ENCODE results near the gene AKNA.
A peak's percentile ranks its signal among the peaks of the same experiment; 100 is the strongest.

The AKNA gene

DNA sequence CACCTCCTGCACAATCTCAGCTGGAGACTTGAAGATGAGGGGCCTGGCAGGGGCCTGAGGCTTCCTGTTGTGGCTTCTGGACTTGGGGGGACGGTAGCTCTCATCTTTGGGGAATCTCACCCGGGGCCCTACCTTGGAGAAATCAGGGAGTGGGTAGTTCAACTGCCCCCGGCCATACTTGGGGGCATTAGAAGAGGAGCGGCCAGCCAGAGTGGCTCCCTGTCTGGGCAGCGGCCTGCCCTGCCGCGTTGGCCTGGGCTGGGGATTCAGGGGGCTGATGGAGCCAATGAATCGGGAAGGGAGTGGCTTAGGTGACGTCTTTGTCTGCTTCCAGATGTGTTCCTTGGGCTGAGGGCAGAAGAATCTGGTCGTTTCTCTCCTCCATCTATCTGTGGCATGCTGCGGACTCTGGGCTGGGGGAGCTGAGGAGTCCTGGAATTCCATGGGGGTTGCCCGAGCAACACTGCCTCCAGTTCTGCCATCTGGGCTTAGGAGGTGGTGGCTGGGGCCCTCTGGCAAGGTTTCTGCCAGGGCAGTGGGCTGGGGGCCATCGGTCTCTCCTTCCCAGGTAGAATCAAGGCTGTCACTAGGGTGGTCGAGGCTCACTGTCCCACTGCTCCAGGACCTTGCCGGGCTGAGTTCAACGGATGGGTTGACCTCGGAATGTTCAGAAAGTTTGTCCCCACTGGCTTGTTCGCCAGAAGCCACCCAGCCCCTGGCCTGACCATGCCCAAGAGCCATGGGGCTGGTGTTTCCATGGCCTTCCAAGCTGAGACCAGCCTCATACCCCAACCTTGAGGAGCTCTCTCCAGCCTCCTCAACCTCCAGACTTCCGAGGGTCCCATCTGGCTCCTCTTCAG lies 11.0 kb downstream of the AKNA start:
- no peak for DNase-seq

DNA sequence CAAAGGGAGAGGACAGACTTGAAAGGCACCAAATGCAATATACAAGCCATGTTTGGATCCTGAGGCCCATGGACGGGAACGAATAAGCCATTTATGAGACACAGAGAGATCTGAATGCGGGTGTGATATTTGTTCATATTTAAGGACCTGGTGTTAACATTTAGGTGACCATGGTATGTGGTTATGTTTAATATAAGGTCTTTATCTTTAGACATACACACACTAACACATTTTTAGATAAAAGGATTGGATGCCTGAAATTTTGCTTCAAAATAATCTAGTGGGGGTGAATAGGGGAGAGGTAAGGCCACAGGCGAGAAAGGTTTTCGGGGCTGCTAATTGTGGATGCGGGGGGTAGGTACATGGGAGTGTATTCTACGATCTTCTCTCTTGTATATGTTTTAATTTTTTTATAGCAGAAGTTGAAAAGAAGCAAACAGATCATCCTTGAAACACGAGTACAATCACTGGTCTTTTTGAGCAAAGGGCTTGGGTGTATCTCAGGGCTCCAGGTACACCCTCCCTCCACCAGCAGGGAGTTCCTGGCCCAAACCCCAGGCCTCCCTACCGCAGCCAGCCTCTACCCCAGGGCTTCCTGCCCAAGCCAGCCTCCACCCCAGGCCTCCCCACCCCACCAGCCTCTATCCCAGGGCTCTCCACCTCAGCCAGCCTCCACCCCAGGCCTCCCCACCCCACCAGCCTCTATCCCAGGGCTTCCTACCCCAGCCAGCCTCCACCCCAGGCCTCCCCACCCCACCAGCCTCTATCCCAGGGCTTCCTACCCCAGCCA lies 12.2 kb downstream of the AKNA start:
- no peak for DNase-seq

DNA sequence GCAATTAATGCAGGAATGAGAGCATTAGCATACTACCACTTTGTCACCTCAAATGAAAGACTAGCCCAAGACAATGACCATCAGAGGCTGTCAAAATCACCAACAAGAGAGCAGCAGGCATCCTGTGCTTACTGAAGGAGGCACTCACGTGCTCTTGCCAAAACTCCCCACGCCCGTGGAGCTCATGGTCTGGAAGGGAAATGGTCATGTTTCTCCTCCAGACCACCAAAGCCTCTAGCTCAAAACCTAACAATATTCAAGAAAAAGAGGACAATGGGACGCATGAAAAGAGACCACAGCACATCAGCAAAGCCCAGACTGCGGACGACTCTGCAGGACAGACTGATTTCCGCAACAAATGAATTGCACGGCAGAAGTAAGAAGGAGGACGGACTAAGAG lies 12.8 kb downstream of the AKNA start:
- peak in 1 of 4 experiments; percentile 38 for DNase-seq

DNA sequence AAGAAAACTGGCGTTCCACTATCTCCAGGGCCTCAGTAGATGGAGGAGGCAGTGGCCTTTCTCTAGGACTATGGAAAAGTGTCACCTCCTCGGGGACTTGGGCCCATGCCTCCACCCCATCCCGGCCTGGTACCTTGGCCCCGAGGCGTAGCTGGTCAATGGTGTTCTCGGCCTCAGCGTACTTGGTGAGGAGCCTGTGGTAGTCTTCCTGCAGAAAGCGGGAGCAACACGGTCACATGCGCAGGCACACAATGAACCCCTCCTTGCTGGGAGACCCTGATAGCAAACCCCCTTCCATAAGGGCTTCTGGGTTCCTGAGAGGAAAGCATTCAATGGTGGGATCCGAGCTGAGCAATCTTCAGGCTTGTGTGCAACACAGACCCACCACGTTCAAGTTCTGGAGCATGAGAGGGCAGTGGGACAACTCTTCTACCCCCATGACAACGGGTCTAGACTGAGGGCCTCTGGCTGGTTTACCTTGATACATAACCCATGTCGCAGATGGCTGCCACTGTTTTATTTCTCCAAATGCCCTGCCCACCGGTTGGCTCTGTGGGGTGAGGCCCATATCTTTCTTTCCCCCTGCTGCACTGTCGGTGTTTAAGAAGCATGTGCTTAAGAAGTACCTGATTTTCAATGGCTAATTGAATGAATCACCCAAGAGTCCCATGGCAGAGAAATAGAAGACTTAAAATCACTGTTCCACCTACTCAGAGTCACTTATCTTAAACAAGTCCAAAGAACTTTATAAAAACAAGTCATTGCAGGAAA lies 13.6 kb downstream of the AKNA start:
- DNase-seq, result no peak

DNA sequence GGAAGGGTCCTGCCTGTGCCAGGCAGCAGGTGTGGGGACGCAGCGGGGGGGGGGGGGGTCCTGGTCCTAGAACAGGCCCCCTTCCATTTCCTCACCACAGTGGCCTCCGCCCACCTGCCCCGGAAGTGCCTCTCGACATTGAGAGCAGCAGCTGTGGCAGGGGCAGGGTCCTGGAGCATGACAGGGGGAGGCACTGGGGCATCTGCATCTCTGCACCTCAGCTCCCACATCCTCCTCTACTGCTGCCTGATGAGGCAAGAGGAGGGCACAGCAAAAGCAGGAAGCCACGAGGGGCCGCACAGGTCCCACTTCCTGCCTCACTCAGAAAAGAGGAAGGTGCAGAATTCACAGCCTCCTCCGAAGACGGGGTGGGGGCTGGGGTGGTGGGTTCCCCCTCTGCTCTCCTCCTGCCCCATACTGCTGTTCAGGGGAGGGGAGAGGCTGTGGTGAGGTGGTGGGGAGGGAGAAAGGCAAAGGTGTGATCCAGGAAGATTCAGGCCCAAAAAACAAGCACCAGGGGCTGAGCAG lies 14.8 kb downstream of the AKNA start:
- peak; percentile 85 to 95 (median 94) for DNase-seq

DNA sequence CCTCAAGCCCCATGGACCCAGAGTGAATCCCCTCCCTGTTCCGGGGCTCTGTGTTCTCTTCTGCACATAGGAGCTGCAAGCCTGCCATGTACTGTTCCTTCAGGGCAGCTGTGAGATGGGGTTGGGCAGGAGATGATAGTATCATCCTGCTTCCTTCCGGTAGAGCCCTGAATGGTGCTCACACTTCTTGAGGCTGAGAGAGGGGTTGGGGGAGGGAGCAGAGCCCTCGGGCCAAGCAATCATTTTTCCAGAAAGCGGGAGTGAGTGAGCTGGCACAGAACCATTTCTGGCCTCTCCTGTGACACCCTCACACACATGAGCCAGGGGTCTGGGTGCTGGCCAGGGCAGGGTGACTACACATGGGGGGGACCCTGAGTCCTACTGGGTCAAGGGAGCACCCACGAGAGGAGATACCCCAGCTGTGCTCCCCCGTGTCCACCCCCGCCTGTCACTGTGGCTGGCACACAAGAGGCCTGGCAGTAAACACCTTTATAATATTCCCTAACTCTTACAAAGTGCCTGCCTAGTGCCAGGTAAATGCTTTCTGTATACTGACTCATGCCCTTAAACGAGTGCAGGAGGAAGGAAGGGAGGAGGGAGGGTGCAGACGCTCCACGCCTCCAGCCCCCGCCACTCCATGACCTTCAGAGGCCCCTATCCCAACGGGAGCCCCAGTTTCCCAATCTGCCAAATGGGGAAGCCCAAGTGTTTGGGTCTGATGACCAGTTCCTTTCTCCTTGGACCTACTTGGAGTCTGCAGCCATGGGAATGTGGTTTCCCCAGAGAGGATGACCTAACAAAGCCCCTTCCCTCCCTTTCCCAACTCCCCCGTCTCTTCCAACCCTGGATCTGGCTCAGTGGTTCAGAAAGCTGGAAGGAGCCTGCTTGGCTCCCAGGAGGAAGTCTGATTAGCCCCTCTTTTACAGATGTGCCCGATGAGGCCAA lies 15.5 kb downstream of the AKNA start:
- DNase-seq, result peak; percentile 84 to 91 (median 90)

DNA sequence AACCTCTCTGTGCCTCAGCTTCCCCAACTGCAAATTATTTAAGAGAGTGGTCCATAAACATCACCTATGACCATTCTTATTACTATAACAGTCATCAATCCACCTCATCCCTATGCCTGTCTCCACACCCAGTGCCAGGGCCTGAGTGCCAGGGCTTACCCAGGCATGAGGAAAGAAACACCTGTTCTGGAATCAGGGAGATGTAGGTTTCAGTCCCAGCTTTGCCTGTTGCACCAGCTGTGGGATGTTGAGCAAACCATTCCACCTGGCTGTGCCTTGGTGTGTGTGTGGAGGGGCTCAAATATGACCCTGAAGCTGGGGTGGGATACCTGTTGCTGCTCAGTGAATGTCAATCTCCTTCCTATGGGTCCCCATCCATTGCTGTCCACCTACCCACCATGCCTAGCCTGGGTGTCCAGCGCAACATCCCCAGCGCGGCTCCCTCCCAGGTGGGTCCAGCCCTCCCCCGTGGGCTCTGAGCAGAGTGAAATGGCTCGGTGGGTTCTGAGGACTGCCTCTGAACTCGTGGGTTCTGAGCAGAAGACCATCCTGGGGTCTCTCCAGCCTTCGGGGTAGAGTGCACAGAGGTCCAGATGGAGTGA lies 16.3 kb downstream of the AKNA start:
- no peak for DNase-seq

DNA sequence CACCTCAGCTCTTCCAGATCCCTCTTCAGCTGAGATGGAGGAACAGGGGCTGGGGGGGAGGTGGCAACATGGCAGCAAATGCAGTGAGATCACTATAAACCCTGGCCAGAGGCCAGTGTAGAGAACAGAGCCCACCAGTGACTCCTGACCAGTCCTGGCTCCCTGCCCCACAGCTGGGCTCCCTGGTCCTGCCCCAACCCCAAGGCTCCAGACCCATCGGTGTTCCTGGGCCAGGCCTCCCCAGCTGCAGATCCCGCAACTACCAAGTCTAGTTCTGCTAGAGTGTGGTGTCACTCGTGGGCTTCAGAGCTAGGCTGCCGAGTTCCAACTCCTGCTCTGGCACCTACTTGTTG lies 16.8 kb downstream of the AKNA start:
- no peak for DNase-seq

DNA sequence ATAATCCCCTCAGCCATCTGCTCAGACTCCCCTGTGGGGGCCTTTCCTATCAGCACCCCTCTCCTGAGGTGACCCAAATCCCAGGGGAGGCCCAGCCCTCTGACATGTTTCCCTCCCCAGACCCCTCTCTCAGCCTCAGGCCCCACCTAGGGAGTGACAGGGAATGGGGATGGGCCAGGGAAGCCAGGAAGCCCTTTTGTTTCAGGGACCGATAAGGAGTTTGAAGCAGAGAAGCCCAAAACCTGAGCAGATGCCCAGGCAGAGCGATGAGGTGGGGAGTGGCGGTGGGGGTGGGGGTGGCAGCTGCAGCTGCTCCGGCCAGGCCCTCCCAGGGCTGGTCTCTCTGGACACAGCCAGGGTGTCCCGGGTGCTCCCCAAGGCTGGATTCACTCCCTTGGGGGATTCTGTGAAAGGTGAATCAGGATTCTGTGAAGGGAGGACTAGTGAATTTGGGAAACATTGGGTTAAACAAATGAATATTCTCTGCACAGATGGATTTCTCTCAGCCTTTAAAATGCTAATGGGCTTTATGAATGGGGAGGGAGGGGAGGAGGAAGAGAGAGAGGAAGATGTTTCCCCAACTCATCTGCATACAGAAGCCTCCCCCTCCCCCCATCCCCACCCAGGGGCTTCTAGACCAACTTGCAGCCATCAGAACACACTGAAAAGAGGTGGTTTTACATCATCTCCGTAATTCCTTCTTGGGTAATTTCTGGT lies 17.4 kb downstream of the AKNA start:
- no peak for DNase-seq

DNA sequence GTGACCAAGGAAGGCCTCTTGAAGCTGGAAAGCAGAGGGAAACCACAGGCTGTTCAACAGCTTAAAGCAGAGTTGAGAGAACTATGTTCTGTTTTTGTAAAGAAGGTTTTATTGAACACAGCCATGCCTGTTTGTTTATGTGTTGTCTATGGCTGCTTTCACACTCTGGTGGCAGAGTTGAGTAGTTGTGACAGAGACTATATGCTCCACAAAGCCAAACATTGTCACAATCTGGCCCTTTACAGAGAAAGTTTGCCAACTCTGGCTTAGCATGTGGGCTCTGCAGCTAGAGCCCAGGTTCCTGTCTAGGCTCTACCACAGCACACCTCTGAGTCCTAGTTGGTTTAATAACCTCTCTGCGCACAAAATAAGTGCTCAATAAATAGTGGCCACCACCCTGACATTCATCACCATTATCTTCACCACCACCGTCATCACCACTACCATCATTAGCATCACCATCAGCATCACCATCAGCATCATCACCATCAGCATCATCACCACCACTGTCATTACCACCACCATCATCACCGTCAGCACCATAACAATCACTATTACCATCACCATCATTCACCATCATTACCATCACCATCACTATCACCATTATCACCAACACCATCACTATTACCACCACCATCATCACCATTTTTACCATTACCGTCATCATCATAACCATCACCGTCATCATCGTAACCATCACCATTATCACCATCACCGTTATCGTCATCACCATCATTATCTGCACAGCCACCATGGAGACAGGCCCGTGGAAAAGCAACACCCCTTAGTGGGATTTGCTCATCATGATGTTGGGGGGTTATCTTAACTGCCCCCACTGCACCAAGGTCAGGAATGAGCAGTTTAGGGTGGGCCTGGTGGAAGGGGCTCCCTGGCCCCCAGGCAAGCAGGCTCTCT lies 18.3 kb downstream of the AKNA start:
- no peak for DNase-seq

DNA sequence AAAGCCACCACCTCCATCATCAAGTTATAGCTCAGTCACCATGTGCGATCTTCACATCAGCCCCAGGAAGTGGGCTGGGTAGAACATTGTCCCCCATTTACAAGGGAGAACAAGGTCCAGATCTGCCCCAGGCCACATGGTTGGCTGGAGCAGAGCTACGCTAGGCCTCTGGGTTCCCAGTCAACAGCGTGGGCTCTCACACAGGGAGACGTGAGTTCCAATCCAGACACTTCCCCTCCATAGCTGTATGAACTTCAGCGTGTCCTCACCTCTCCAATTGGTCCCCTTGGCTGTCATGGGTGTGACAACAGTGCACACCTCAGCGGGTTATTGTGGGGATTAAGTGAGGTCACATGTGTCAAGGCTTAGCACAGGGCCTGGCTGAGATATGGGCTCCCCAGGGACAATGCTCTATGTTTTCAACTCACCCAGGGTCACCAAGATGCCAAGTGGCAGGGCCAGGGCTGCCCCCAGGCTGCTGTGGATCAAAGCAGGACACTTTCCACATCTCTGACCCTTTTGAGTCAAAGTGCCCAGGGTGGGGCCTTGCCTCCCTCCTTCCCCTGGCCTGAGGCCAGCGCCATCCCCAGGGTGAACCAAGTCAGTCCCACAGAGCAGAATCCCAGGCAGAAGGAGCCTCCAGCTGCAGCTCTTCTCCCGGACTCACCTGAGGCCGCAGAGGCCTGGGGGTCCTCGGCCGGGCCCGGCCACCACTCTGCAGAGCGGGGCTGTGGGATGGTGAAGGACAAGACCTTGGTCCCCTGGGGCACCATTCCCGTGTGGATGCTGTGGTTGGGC lies 19.8 kb downstream of the AKNA start:
- DNase-seq, result no peak

DNA sequence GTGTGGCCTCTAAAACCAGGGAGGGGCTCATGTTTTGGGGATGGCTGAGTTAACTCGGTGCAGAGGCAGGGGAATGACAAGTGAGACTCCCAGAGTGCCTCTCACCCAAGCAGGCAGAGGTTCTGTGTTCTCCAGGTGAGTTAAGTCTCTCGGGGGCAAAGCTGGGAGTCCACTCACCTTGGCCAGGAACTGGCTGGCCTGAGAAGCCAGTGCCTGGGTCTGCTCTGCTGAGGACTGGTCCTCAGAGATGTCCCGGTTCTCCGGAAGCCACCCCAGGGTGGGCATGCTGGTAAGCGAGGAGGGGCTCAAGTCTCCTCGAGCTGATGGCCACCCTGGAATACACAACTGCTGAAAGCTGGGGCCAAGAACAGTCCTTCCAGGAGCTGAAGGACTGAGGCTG lies 20.4 kb downstream of the AKNA start:
- DNase-seq, result no peak

DNA sequence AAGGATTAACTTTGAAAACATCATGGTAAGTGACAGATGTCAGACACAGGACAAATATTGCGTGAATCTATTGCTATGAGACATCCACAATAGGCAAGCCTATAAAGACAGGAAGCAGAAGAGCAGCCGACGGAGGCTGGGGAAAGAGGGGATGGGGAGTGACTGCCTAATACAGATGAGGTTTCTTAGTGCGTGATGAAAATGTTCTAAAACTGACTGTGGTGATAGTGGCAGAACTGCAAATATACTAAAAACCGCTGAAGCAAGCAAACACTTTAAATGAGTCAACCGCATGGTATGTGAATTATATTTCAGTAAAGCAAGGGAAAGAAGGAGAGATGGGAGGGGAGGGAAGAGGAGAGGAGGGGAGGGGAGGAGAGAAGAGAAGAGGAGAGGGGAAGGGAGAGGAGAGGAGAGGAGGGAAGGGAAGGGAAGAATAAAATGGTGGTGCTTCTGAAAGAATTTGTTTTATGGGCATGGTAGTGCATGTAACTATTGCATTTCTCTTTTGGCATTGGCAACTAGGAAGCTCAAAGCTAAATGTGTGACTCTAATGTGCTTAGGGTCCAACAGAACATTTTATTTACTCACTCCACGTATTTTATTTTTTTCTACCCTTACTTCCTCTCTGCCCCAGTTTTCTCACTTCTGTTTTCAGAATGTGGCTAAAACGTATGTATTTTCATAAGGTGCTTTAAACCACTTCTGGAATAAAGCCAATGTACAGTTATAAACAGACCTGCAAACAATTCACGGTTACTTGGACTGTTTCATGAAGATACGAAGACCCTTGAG lies 21.3 kb downstream of the AKNA start:
- peak; percentile 67 to 81 (median 78) for DNase-seq

DNA sequence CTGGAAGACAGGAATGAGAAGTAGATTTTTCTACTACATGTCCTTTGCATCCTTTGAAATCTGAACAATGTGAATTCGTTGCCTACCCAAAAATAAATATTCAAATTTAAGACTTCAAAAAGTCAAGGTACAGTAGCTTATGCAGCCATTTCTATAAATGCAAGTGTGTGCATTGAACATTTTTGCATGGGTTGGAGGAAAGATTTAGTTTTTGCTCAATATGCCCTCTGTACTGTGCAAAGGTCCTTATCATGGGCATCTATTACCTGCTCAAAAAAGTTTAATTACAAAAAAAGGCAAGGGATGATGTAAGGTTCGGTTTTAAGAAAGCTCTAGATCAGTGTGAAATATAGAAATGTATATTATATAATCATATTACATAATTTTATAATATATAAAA lies 22.6 kb downstream of the AKNA start:
- DNase-seq, result no peak

DNA sequence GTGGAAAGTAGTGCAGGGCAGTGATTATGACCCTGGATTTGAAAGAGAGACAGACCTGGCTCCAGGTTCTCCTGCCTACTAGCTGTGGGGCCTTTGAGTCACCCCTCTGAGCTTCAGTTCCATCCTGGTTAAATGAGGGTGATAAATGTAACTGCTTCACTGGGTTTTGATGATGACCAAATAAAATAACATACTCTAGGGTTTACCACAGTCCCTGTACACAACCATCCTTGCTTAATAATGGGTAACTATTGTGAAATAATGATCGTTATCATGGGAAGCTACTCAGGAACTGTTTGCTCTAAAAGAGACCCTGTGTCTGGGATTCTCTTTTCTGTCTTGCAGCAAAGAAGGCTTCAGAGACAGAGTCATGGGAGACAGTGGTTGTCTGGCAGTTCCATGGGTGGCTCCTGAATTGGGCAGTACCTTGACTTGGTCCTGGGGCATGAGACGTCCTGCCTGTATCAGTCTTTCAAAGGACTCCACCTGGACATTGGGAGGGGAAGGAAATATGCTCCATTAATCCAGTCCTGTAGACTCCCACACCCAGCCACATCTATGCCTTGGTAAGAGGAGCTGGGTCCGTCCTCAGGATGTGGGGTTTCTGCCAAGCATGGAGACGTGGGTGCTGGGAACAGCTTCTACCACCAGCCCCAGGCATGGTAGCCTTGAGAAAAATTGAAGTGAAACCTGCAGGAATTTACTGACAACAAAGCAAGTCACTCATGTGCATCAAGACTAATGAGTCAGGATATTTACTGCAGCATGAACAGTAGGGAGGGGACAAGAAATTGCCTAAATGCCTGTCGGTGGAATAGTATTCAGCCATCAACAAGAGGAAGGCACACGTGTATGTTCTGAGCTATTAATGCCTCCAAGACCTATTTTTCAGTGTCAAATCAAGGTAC lies 23.4 kb downstream of the AKNA start:
- DNase-seq, result peak; percentile 37 to 86 (median 66)

DNA sequence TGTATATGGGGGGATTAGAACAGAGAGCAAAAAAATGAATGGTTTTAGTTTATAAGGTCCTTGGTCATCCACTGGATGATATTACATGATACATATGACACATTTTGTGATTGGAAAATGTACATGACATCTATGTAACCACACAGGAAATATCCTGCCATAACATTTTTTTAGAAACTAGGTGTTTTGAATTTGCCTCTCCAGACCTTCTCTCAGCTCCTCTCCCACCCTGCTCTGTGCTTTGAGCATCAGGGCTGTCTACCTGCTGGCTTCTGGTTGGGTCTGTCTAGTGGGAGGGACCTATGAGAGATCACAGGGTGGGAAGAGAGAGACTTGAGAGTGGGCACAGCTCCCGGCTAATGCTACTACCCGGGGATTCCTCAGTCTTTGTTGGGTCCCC lies 24.4 kb downstream of the AKNA start:
- no peak for DNase-seq

DNA sequence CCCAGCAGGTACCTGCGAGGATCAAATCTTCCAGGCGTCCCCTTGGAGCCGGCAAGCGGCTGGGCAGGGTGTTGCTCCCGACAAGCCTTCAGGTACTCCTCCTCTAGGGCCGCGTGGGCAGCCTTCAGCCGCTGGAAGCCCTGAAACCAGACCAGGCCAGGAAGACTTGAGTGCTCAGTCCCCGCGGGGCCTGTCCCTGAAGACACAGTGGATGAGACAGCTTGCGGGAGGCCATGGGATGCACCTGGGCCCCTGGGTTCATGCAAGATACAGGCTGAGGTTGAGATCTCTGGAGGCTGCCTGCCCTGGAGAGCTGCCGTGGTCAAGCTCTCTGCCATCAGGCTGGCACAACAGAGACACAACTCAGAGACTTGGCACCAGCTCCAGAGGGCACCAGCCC lies 25.4 kb downstream of the AKNA start:
- DNase-seq, result no peak

All from suppressor macrophage (primary cell).